Duodenal mucosa (tissue), 2 donors: Measurements from ENCODE around the gene LHPP.
A peak's percentile ranks its signal among the peaks of the same experiment; 100 is the strongest.

Experiments used
- H3K27ac ChIP-seq: one replicate; pipeline ENCODE4 v1.7.0; 2013; ENCODE audit warnings: low read depth, low read length
- H3K27me3 ChIP-seq, 2 donors: one replicate each; pipeline ENCODE4 v1.7.0; 2013; ENCODE audit warnings: low read length in 2 of 2, control low read depth in 1 of 2; ENCODE audit not compliant: insufficient read depth in 2 of 2, control insufficient read depth in 1 of 2
- H3K36me3 ChIP-seq, 2 donors: one replicate each; pipeline ENCODE4 v1.7.0; 2013; ENCODE audit warnings: low read length in 2 of 2, control low read depth in 1 of 2; ENCODE audit not compliant: insufficient read depth in 2 of 2, control insufficient read depth in 1 of 2
- H3K4me1 ChIP-seq, 2 donors: one replicate each; pipeline ENCODE4 v1.7.0; 2013; ENCODE audit warnings: low read length in 2 of 2, control low read depth in 1 of 2; ENCODE audit not compliant: insufficient read depth in 2 of 2, control insufficient read depth in 1 of 2
- H3K4me3 ChIP-seq, 2 donors: one replicate each; pipeline ENCODE4 v1.7.0; 2013; ENCODE audit warnings: low read length in 2 of 2, low read depth in 1 of 2
- H3K9ac ChIP-seq, 2 donors: one replicate each; pipeline ENCODE4 v1.7.0; 2013; ENCODE audit warnings: low read length in 2 of 2, low read depth in 1 of 2
- H3K9me3 ChIP-seq, 2 donors: one replicate each; pipeline ENCODE4 v1.7.0; 2013; ENCODE audit warnings: low read length in 2 of 2, control low read depth in 1 of 2; ENCODE audit not compliant: control insufficient read depth in 1 of 2

LHPP gene

GRCh38 chr10:124447751-124448466 lies 13.7 kb upstream of the LHPP start:
- Histone ChIP-seq H3K27ac (no peak overlapping the region), H3K9me3 (no peaks in the 10 kb centered on the region), H3K4me3 (peak overlapping the region; percentile 29 to 51), H3K36me3 (no peaks in the 10 kb centered on the region), H3K27me3 (peaks cover 38 to 65% of the 10 kb centered on the region in 2 donors), H3K4me1 (peaks cover 17 to 18% of the 10 kb centered on the region in 2 donors), H3K9ac (no peak overlapping the region)

DNA sequence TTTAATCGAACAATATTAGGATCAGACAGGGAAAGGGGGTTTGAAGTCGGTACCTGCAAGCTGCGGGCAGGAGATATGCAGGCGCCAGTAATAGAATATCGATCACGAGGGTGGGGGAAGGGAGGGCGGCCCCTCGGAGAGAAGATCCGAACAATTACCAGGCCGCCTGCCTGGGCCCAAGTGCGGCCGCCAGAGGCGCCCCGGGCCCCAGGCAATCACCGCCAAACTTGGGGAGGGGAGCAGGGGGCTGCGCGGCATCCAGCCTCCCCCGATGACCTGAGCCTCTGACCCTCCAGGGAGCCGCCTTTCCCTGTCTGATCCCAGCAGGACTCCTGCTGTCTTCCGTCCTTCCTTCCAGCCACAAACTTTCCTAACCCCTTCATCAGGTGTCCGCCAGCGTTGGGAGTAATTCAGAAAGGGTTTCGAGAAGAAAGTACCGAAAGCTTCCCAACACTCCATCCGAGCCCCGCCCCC lies 12.9 kb upstream of the LHPP start:
- Histone ChIP-seq H3K36me3 (no peaks in the 10 kb centered on the region), H3K9me3 (no peaks in the 10 kb centered on the region), H3K27me3 (peaks cover 38 to 68% of the 10 kb centered on the region in 2 donors), H3K4me1 (peaks cover 17 to 18% of the 10 kb centered on the region in 2 donors), H3K4me3 (peak overlapping the region; percentile 28 to 29), H3K27ac (no peak overlapping the region), H3K9ac (no peak overlapping the region)

DNA sequence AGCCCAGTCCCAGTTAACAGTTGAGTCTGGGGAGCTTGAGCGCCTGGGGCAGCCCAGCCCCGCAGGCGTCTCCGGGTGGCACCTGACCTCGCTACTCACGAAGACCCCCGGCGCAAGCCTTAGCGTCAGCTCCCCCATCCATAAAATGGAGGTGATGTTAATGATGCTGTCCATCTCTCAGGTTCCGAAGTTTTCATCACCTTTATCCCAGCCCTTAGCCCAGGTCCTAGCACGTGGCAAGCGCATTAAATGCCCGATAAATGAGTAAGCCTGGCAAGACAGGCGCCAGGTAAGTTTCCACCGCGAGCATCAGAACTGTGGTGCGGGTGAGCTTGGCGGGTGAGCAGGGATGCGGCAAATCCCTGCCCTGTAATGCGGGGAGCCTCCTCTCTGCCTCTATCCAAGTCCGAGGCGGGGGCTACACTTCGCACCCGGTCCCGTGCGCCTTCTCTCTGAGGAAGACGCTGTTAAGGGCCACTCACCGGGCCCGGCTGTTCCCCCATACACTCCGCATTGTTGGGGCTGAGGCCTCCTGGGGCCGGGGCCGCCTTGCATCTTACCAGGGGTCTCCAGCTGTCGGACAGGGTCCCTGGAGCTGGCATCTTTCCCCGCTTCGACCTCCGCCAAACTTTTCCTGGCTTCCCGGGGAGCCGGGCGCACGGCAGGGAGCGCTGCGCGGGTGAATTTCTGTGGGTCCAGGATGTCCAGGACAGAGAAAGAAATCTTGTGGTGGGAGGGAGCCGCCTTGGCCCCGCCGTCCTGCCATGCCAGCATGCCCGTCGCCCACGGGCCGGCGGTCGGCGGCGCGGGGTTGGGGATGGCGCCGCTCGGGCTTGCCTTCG lies 12.2 kb upstream of the LHPP start:
- H3K27me3 ChIP-seq: peaks cover 38 to 71% of the 10 kb centered on the region in 2 donors
- H3K4me3 ChIP-seq: peak overlapping the region; percentile 36 to 43
- no peaks in the 10 kb centered on the region for H3K9me3 ChIP-seq
- H3K9ac ChIP-seq: no peak overlapping the region
- H3K36me3 ChIP-seq: no peaks in the 10 kb centered on the region
- H3K4me1 ChIP-seq: peaks cover 17 to 18% of the 10 kb centered on the region in 2 donors
- H3K27ac ChIP-seq: no peak overlapping the region

GRCh38 chr10:124450012-124450782 lies 11.4 kb upstream of the LHPP start, which contains the start of gene NKX1-2:
NKX1-2 (minus strand) TSS chr10:124450035; CDS start chr10:124449943, 92 bp downstream.
- no peaks in the 10 kb centered on the region for H3K9me3 ChIP-seq
- H3K9ac ChIP-seq: no peak within 1 kb of the TSS
- peak within 1 kb of the TSS; percentile 36 to 43 for H3K4me3 ChIP-seq
- peaks cover 38 to 68% of the 10 kb centered on the region in 2 donors for H3K27me3 ChIP-seq
- no peak within 1 kb of the TSS for H3K27ac ChIP-seq
- no peaks in the 10 kb centered on the region for H3K36me3 ChIP-seq
- peaks cover 17 to 18% of the 10 kb centered on the region in 2 donors for H3K4me1 ChIP-seq

- Histone ChIP-seq H3K9ac (no peak overlapping the region), H3K36me3 (no peaks in the 10 kb centered on the region), H3K27ac (no peak overlapping the region), H3K4me1 (peaks cover 17 to 18% of the 10 kb centered on the region in 2 donors), H3K27me3 (peaks cover 38 to 69% of the 10 kb centered on the region in 2 donors), H3K9me3 (no peaks in the 10 kb centered on the region), H3K4me3 (no peak overlapping the region)
These were observed 10.9 kb upstream of the LHPP start for GRCh38 chr10:124450783-124451057.

DNA sequence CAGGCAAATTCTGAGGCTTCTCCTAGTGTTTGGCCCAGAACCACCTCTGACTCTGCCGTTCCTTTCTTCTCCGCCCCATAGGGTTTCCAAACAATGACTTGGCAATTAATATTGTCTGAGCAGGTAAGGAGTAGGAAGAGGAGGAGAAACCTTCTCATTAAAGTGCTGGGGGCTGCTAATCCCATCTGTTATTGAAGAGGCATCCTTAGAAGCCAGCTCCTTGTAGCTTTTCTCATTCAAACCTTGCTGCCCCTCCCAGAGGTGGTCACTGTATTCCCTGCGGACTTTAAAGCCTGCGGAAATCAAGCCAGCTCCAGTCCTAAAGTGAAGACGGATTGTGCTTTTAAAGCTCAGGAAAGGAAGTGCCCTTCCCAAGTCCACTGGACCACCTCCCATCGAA lies 10.3 kb upstream of the LHPP start:
- H3K27ac ChIP-seq: no peak overlapping the region
- no peaks in the 10 kb centered on the region for H3K9me3 ChIP-seq
- no peak overlapping the region for H3K4me3 ChIP-seq
- peaks cover 17 to 18% of the 10 kb centered on the region in 2 donors for H3K4me1 ChIP-seq
- H3K36me3 ChIP-seq: no peaks in the 10 kb centered on the region
- H3K27me3 ChIP-seq: peaks cover 38 to 64% of the 10 kb centered on the region in 2 donors
- H3K9ac ChIP-seq: no peak overlapping the region

- Histone ChIP-seq H3K9ac (no peak overlapping the region), H3K4me1 (peaks cover 7 to 8% of the 10 kb centered on the region in 2 donors), H3K4me3 (no peak overlapping the region), H3K9me3 (no peaks in the 10 kb centered on the region), H3K27me3 (peaks cover 22 to 47% of the 10 kb centered on the region in 2 donors), H3K27ac (no peak overlapping the region), H3K36me3 (no peaks in the 10 kb centered on the region)
These were observed 7.5 kb upstream of the LHPP start for GRCh38 chr10:124453960-124454610.

DNA sequence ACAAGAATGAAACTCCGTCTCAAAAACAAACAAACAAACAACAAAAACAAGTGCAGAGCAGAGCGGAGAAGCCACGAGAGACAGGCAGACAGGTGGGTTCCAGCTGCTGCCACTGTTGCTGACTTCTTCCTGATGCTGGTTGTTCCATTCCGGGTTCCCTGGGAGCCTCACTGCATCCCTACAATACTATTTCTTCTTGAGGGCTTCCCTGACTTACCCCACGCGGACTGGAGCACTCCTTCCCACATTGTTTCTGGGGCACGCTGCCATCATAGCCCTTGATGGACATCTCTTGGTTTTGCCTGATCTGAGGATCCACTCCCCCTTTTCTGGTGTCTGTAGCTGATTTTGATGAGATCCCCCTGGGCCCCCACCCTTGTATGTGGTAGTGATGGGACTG lies 6.2 kb upstream of the LHPP start:
- Histone ChIP-seq H3K9ac (no peak overlapping the region), H3K4me1 (peaks cover 0 to 3% of the 10 kb centered on the region in 2 donors), H3K27ac (no peak overlapping the region), H3K36me3 (no peaks in the 10 kb centered on the region), H3K27me3 (peaks cover 11 to 35% of the 10 kb centered on the region in 2 donors), H3K4me3 (no peak overlapping the region), H3K9me3 (no peaks in the 10 kb centered on the region)

GRCh38 chr10:124458473-124458872 lies 3.1 kb upstream of the LHPP start:
- Histone ChIP-seq H3K9ac (no peak overlapping the region), H3K4me1 (peaks cover 3 to 7% of the 10 kb centered on the region in 2 donors), H3K27me3 (peaks cover 0 to 14% of the 10 kb centered on the region in 2 donors), H3K4me3 (no peak overlapping the region), H3K9me3 (no peaks in the 10 kb centered on the region), H3K36me3 (no peaks in the 10 kb centered on the region), H3K27ac (no peak overlapping the region)
